MCF 10A (cell line): ENCODE results near the gene TNRC6B. TPM values are rescaled to one million over a fixed set of nuclear protein-coding genes. Genes with fewer than 3 reads are reported as not detected.
"Not testable (repeated sequence)": the region's sequence is repeated elsewhere in the genome, so short reads cannot be mapped to it uniquely, and the experiment has no call there.

Experiments
- BruUV-seq: library from RNA; stranded (reverse); fragments of 400-500 nt; replicated peaks from 2 replicates; lab custom pipeline; 2021; lab: Mats Ljungman, UMichigan
- CTCF ChIA-PET: fragments of 300-600 bp; sonication (Branson Sonifier 250); formaldehyde crosslinking; extraction: SDS; loops from one replicate; lab custom pipeline; 2021; ENCODE audit warnings: antibody characterized with exemption, inconsistent platforms; lab: Yijun Ruan, JAX
- POLR2A ChIA-PET: fragments of 300-600, 350-650 bp; sonication (Branson Sonifier 250); formaldehyde crosslinking; extraction: SDS; loops from one replicate; lab custom pipeline; 2020; ENCODE audit warnings: antibody characterized with exemption, inconsistent platforms; lab: Yijun Ruan, JAX
- DNase-seq: peaks from one replicate; pipeline ENCODE4 v3.0.0-alpha.2; 2018; ENCODE audit not compliant: unreplicated experiment
- H3K27ac Mint-ChIP-seq: one replicate; pipeline ENCODE4 v1.8.0; 2022; ENCODE audit warnings: mild to moderate bottlenecking, low read depth, mixed read lengths; ENCODE audit not compliant: unreplicated experiment
- H3K27me3 Mint-ChIP-seq: one replicate; pipeline ENCODE4 v1.8.0; 2022; ENCODE audit warnings: mixed read lengths; ENCODE audit not compliant: insufficient read depth, unreplicated experiment
- H3K36me3 Mint-ChIP-seq: one replicate; pipeline ENCODE4 v1.8.0; 2022; ENCODE audit warnings: mild to moderate bottlenecking, moderate library complexity, mixed read lengths; ENCODE audit not compliant: insufficient read depth, unreplicated experiment
- H3K4me1 Mint-ChIP-seq: one replicate; pipeline ENCODE4 v1.8.0; 2022; ENCODE audit warnings: mixed read lengths; ENCODE audit not compliant: insufficient read depth, unreplicated experiment
- H3K4me3 Mint-ChIP-seq: one replicate; pipeline ENCODE4 v1.8.0; 2022; ENCODE audit warnings: mild to moderate bottlenecking, moderate library complexity, mixed read lengths; ENCODE audit not compliant: unreplicated experiment
- H3K9me3 Mint-ChIP-seq: one replicate; pipeline ENCODE4 v1.8.0; 2022; ENCODE audit warnings: mixed read lengths; ENCODE audit not compliant: unreplicated experiment
- intact Hi-C: fragments of 100-400 bp; cut with micrococcal nuclease; formaldehyde crosslinking; loops from 2 replicates; pipeline ENCODE4 v1.14.1; 2022
- total RNA-seq: library from RNA; stranded (reverse); gene quantifications from 2 replicates; pipeline ENCODE4 v1.2.3, GENCODE V29; 2022
- TF ChIP-seq, protein P1 (sequence below): fragments of 200-600 bp; IDR thresholded peaks from one replicate; pipeline ENCODE4 v1.8.0; 2022; ENCODE audit warnings: antibody characterized with exemption, mild to moderate bottlenecking; ENCODE audit not compliant: unreplicated experiment

TNRC6B gene
- total RNA-seq, 1 experiment from 2014 or later: 27.1 TPM

DNA sequence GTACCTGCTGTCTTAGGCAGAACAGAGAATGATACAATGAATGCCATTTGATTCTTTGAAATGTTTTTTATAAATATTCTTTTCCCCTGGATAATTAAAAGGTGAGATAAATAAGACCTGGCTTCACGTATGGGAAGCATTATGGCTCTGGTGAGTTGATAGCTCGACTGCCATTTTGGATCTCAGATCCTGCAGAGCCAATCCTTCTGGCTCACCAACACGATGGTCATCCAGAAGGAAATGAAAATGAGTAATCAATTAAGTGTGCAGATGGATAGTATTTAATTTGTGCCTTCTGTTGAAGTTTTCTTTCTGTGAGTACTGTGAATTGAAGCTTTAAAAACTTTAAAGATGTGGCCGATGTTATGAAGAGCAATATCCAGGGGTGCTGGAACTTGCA, 2.7 kb downstream of the TNRC6B start:
- TF ChIP-seq, protein P1, sequence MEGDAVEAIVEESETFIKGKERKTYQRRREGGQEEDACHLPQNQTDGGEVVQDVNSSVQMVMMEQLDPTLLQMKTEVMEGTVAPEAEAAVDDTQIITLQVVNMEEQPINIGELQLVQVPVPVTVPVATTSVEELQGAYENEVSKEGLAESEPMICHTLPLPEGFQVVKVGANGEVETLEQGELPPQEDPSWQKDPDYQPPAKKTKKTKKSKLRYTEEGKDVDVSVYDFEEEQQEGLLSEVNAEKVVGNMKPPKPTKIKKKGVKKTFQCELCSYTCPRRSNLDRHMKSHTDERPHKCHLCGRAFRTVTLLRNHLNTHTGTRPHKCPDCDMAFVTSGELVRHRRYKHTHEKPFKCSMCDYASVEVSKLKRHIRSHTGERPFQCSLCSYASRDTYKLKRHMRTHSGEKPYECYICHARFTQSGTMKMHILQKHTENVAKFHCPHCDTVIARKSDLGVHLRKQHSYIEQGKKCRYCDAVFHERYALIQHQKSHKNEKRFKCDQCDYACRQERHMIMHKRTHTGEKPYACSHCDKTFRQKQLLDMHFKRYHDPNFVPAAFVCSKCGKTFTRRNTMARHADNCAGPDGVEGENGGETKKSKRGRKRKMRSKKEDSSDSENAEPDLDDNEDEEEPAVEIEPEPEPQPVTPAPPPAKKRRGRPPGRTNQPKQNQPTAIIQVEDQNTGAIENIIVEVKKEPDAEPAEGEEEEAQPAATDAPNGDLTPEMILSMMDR: no peak
- H3K4me1 Mint-ChIP-seq: peaks cover 55% of the 10 kb centered on the region
- DNase-seq: no peak
- ChIA-PET CTCF (interaction anchor here (0.5 to 1.2 kb wide), 2 partner anchors 9 to 11 kb away, joined by 3 to 6 read pairs; no protein-coding TSS in a partner anchor), POLR2A (interaction anchor here (0.6 to 6.4 kb wide), 14 partner anchors 9 to 660 kb away, joined by 3 to 171 read pairs (median 18); partner anchors contain the start of genes ADSL and ATF4)
- no peaks in the 10 kb centered on the region for H3K27me3 Mint-ChIP-seq
- H3K36me3 Mint-ChIP-seq: peaks cover 22% of the 10 kb centered on the region
- peak overlapping the region; percentile 80 for H3K27ac Mint-ChIP-seq
- H3K9me3 Mint-ChIP-seq: peaks cover 1% of the 10 kb centered on the region
- intact Hi-C loops: no loop called here
- peak overlapping the region; percentile 67 for H3K4me3 Mint-ChIP-seq
- no TSS peak for BruUV-seq

DNA sequence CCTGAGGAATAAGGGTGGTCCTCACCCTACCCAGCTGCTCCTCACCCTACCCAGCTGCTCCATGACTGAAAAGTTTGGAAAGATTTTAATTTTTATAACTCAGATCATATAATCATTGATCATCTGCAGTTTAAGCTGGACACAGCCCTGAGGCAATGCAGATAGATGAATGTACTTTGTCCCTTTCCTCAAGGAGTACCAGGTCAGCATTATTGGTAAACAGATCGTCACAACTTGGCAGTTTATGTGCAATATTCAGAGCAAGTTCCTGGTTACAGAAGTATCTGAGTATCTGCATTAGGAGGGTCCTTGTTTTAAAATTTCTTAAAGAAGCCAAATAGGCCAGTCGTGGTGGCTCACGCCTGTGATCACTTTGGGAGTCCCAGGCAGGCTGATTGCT, 3.6 kb downstream of the TNRC6B start:
- no TSS peak for BruUV-seq
- Mint-ChIP-seq H3K4me3 (no peak overlapping the region), H3K4me1 (peaks cover 63% of the 10 kb centered on the region), H3K36me3 (peaks cover 23% of the 10 kb centered on the region), H3K27ac (no peak overlapping the region), H3K27me3 (no peaks in the 10 kb centered on the region), H3K9me3 (peaks cover 10% of the 10 kb centered on the region)
- intact Hi-C loops: no loop called here
- TF ChIP-seq, protein P1: no peak
- no peak for DNase-seq
- POLR2A ChIA-PET: interaction anchor here (0.6 to 6.4 kb wide), 7 partner anchors 13 to 661 kb away, joined by 3 to 171 read pairs (median 40); partner anchors contain the start of genes ADSL and ATF4
- CTCF ChIA-PET: no interaction called here

DNA sequence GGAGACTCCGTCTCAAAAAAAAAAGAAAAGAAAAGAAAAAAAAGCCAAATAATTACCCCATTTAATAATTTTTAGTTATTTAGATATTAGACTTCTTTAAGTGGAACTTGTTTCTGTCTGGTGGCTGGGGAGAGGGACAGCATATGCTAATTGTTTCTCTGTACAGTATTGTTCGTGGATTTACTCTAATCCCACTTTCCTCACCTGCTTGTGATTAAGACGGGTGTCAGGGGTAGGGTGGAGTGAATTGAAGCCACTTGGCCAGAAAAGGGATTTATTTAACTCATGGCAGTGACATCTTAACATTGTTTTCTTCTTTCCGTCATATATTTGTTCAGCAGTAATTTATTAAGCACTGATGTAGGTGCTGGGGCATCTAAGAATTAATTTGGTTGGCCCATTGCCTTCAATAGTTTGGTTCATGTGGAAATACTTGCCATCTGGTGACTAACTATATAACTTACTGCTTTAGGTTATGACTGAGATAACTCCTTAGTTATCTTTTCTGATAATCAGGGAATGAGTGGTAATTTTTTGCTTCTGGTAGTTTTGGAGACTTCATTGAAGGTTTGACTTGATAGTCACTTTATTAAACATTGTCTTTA, 4.6 kb downstream of the TNRC6B start:
- peaks cover 23% of the 10 kb centered on the region for H3K36me3 Mint-ChIP-seq
- CTCF ChIA-PET: no interaction called here
- intact Hi-C loops: no loop called here
- TF ChIP-seq, protein P1: no peak
- peaks cover 53% of the 10 kb centered on the region for H3K4me1 Mint-ChIP-seq
- BruUV-seq: no TSS peak
- no peak for DNase-seq
- H3K27me3 Mint-ChIP-seq: no peaks in the 10 kb centered on the region
- H3K4me3 Mint-ChIP-seq: no peak overlapping the region
- H3K27ac Mint-ChIP-seq: peak overlapping the region; percentile 74
- peaks cover 10% of the 10 kb centered on the region for H3K9me3 Mint-ChIP-seq
- POLR2A ChIA-PET: interaction anchor here (0.9 to 6.4 kb wide), 2 partner anchors 140 to 165 kb away, joined by 4 to 171 read pairs; no protein-coding TSS in a partner anchor

DNA sequence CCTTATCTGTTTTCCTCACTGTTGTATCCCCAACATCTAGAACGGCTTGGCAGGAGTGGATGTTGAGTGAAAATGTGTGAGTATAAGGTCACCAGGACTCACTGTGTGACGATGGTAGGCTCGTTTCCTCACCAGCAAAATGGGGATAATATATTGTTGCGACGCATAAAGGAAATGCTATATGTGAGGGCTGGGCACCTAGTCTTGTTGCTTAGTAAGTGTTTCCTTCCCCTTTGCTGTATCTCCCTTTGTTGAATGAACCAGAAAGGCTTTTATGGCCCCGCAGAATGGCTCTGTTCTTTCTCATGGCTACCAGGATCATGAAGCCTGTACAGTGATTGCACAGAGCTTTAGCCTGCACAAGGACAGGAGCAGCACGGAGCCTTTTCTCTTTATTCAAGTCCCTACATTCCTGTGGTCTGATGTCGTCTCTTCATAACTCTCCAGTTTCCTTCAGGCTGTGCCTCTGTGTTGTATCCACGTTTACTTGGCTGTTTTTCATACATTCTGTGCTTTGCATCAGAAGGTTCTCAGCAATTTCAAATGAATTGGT, 5.4 kb downstream of the TNRC6B start:
- ChIA-PET POLR2A (no interaction called here), CTCF (no interaction called here)
- peak; percentile 28 for DNase-seq
- Mint-ChIP-seq H3K27ac (peak overlapping the region; percentile 74), H3K27me3 (no peaks in the 10 kb centered on the region), H3K4me1 (peaks cover 51% of the 10 kb centered on the region), H3K9me3 (peaks cover 10% of the 10 kb centered on the region), H3K36me3 (peaks cover 23% of the 10 kb centered on the region), H3K4me3 (peak overlapping the region; percentile 54)
- intact Hi-C loops: no loop called here
- no TSS peak for BruUV-seq
- TF ChIP-seq, protein P1: no peak

DNA sequence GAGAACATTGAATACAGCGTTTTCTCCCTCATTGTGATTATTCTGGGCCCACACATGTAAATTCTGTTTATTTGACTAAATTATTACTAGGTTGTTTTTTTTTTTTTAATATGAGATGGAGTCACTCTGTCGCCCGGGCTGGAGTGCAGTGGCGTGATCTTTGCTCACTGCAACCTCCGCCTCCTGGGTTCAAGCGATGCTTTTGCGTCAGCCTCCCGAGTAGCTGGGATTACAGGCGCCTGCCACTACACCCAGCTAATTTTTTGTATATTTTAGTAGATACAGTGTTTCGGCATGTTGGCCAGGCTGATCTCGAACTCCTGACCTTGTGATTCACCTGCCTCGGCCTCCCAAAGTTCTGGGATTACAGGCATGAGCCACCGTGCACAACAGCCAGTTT, 5.9 kb downstream of the TNRC6B start:
- H3K27ac Mint-ChIP-seq: peak overlapping the region; percentile 74
- H3K27me3 Mint-ChIP-seq, CTCF ChIA-PET, DNase-seq, intact Hi-C loops, BruUV-seq, H3K9me3 Mint-ChIP-seq: not testable (repeated sequence)
- peaks cover 20% of the 10 kb centered on the region for H3K36me3 Mint-ChIP-seq
- peaks cover 51% of the 10 kb centered on the region for H3K4me1 Mint-ChIP-seq
- peak overlapping the region; percentile 54 for H3K4me3 Mint-ChIP-seq
- POLR2A ChIA-PET: interaction anchor here (0.7 to 2.2 kb wide), 2 partner anchors 10 to 140 kb away, joined by 3 to 6 read pairs; no protein-coding TSS in a partner anchor
